G401.6 (cell line): Measurements from ENCODE around the gene KLHL29.

Experiments used
- FAIRE-seq: peaks from 2 replicates; lab custom pipeline; 2012; peaks lifted over from hg19 to GRCh38; lab: Jason Lieb, UNC

KLHL29 gene

DNA sequence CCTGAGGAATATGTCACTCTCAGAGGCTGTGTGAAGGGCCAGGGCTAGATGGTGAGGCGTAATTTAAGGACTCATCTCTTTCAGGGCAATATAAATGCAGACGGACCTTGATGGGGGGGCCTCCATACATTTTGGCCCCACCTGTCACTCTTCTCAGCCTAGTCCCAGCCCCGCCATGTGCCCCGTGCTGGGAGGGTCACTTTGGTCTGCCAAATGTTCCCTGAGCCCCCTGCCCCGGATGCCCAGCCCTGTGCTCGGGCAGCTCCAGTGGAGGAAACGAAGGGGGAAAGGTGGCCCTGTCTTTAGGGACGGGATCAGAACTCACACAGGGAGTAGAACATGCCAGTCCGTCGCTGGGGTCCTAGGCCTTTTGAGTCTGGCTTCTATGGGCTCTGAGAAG lies 168.6 kb downstream of the KLHL29 start:
- no peak for FAIRE-seq

- FAIRE-seq = no peak
Measured at GRCh38 chr2:23554054-23554697, 169.2 kb downstream of the KLHL29 start.

- no peak for FAIRE-seq
Measured at GRCh38 chr2:23555944-23556343, 171.0 kb downstream of the KLHL29 start.

GRCh38 chr2:23556929-23557328 lies 171.9 kb downstream of the KLHL29 start:
- FAIRE-seq = no peak

DNA sequence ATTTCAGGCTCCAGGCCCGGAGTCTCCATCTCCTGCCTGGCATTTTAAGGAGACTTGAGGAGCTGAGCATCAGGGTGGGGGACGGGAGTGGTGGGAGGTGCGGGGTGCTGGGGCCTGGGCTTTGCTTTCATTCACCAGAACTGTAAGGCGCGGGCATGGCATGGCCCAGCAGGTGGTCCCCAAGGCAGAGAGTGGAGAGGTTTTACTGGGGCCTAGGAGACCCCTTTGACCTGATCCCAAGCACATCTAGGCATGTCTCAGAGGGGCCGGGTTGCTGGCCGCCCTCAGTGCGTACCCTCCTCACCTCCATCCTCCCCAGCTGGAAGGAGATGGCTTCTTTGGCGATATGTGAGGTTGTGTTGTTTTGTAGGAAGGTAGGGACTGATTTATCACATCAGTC lies 172.5 kb downstream of the KLHL29 start:
- no peak for FAIRE-seq

GRCh38 chr2:23559561-23560239 lies 174.7 kb downstream of the KLHL29 start:
- FAIRE-seq = no peak

- no peak for FAIRE-seq
Measured at GRCh38 chr2:23561088-23561487, 176.1 kb downstream of the KLHL29 start.

DNA sequence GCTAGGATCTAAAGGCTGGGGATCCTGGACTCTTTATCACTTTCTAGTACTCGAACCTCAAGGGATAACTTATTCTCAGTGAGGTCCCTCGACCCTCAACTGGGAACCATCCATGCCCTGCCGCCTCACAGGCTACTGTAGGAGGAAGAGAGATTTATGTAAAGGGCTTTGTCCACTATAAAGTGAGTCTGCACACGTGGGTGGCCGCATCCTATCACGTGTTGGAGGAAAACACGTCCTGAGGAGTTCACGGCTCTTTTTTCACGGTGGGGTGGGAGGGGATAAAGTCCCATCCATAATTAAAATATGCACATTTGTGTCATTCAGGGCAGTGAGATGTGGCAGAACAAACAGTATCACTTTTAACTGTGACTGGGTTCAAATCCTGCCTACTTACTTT lies 176.6 kb downstream of the KLHL29 start:
- no peak for FAIRE-seq

- FAIRE-seq = no peak
Measured at GRCh38 chr2:23562143-23562542, 177.2 kb downstream of the KLHL29 start.

- FAIRE-seq = no peak
Measured at GRCh38 chr2:23563151-23563550, 178.2 kb downstream of the KLHL29 start.

- FAIRE-seq = no peak
Measured at GRCh38 chr2:23563673-23564614, 179.0 kb downstream of the KLHL29 start.

- FAIRE-seq = no peak
Measured at GRCh38 chr2:23564615-23564960, 179.6 kb downstream of the KLHL29 start.

DNA sequence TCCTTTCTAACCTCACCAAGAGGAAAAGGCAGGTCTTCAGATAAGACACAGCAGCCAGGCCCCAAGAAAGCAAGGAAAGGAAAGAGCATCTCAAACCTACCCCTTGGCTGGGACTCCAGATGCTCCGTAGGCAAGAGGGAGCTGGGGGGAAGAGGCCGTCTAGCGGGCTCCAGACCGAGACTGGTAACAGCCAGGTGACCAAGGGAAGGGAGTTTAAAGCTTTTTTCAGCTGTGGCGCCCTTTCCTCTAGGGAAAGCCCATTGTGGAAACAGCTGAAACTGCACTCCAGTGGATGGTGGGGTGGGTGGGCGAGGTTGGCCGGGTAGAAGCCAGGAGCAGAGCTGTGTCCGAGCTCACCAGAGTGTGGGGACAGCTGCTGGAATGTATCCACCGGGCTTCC lies 180.4 kb downstream of the KLHL29 start:
- no peak for FAIRE-seq

DNA sequence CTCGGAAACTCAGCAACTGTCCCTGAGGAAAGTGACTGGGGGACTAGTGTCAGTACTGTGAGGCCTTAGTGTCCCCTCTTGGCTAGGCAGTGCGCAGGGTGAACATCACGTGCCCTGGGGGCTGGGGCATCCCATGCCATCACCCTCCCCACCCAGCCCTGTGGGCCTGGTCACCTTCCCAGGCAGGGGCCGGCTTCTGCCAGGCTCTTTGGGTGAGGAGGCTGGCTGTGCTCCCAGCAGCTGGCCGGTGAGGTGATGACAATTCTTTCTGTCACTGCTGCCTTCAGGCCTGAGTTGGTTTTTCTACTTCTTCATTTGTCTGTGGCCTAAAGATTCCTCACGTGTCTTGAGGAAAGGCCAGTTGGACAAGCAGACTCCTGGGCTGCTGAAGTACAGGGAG lies 180.8 kb downstream of the KLHL29 start:
- FAIRE-seq = no peak

DNA sequence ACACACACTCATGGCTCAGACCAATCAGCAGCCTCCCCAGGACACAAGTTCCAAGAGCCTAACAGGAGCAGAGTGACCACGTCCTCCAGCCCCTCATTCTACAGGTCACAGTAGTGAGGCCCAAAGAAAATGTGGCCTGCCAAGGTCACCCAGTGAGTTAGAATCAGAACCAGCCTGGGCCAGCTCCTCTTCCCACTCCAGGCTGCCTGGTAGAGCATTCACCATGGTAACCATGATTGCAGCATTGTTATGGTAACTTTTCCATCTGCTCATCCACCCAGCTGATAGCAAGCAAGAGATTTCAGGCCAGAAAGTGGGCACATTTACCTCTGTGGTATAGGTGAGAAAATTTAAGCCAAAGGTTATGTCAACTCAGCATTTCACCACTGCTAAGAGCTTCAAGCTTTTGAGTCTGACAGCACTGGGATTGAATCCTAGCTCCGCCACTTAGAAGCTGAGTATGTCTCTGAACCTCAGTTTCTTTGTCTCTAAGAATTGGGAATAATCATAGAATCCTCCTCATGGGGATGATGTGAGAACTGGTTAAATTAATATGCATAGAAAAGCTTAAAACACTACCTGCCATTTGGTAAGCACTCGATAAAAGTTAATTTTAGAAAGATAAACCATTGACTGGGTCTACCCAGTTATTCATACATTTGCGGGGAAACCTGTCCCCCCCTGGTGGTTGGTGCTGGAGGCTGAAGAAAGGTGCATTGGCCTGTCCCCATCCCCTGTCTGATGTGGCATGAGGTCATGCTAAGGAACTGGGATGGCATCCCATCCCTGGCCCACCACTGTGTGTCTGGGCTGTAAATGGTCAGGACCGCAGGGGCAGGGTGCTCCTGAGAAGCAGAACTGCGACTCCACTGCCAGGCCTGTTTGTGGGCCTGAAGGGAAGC lies 181.5 kb downstream of the KLHL29 start:
- FAIRE-seq = no peak

GRCh38 chr2:23567161-23567756 lies 182.3 kb downstream of the KLHL29 start:
- FAIRE-seq = no peak

- FAIRE-seq = no peak
Measured at GRCh38 chr2:23568211-23568610, 183.2 kb downstream of the KLHL29 start.

DNA sequence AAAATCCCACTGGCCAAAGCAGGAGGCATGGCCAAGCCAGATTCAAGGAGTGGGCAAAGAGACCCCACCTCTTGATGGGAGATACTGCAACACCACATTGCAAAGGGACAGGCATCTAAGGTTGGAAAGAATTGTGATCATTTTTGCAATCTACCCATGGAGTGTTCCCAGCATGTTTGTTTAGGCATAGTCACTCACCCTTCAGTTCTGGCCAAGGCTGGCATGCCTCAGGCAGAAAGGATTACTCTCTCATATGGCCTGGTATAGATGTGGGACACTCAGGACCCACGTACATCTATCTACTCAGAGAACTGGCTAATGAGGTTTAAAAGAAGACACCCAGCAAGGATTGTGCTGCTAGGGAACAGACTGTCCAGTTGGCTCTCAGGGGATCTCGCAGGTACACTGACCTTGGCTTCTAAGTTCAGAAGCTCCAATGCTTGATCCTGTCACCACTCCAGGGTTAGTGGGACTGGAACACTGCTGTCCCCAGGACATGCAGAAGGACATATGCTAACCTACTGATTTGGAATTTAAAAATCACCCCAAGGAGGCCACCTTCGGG lies 183.7 kb downstream of the KLHL29 start:
- FAIRE-seq = no peak

DNA sequence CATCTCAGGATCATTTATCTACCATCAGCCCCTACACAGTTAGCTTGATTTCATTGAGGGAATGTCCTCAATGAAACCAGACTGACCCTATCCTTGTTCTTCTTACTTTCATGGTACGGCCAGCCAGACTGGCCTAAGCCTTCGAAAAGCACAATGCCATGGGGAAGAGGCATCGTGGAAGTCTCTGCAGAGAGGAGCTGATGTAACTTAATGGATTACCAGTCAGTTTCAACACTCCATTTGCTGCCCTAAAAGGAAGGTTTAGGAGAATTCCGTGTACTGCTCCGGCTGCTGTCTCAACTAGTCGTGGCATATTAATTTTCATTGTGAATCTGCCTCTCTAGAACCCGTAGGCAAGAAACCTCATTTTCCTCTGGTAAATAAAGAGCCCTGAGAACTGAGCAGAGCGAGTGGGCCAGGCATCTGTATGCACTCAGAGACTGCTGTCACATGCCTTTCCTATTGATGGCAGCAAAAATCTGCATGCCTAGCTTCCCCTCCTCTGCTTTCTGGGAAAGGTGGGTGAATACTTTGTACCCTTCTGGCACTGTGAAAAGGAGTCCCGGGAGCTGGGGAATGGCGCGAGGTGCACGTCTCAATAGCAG lies 184.9 kb downstream of the KLHL29 start:
- FAIRE-seq = no peak

DNA sequence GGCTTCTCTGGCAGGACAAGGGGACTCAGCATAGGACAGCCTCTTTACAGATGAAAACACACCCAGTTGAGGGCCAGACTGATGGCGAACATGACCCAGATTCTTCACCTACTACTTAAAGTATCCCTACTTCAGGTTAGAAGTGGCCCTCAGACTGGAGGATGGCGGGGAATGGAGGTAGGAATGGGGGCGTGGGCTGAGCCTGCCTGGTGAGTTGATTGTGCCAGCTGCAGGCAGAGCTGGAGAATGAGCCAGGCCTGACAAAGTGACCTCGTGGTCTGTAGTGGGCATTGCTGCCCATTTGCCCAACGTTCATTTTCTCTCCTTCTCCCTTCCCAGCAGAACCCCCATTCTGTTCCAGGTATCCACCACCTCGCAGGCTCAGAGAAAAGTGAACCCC lies 186.1 kb downstream of the KLHL29 start:
- no peak for FAIRE-seq
